ENCODE results near the gene LLCFC1.

DNA sequence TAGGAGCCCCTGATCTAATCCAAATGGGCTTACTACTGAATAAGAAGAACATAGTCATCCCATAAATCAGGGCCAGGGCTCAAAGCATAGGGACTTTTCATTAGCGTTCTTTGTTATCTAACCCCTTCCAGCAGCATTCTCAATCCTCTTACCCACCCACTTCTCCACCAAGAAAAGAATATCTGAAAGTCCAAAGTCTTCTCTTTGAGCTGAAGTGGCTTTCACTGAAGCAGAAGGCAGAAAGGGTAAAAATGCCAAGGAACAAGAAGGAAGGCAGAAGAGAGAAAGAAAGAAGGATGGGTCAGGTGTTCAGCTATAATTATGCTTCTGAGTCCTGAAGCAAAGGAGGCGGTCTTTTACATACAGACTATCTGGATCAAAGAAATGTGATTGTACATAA is 15.9 kb upstream of the LLCFC1 start:
- TF ChIP-seq CTCF (IDR thresholded peaks at IDR 0.05 in 4 of 5, conservative IDR thresholded peaks at IDR 0.05 in 1 of 5) = no peak
- no peak for TF ChIP-seq POLR2A (IDR thresholded peaks at IDR 0.05)
